GM12865 (cell line): ENCODE data around the gene FLNC.

Experiments
- DNase-seq: peaks from one replicate; pipeline ENCODE4 v3.0.0; 2010; ENCODE audit warnings: low read depth
- H3K4me3 ChIP-seq: 2 replicates; pipeline ENCODE4 v1.5.1; 2011; ENCODE audit warnings: mild to moderate bottlenecking, low read depth, low read length, control low read depth
- CTCF ChIP-seq: IDR thresholded peaks from 2 replicates; pipeline ENCODE4 v1.5.1; 2011; ENCODE audit warnings: low read length, control low read depth, low read depth, inconsistent platforms; ENCODE audit not compliant: insufficient read depth; ENCODE audit errors: missing control alignments

Gene FLNC

GRCh38 chr7:128831178-128831993 is 1.2 kb downstream of the FLNC start:
- H3K4me3 ChIP-seq: no peak overlapping the region
- DNase-seq: no peak

GRCh38 chr7:128831994-128832879 is 2.0 kb downstream of the FLNC start:
- no peak overlapping the region for H3K4me3 ChIP-seq
- no peak for TF ChIP-seq CTCF
- DNase-seq: no peak

More at GRCh38 chr7:128831178-128831993, 1.2 kb downstream of the FLNC start:
- TF ChIP-seq CTCF: no peak

GRCh38 chr7:128832880-128833147 is 2.6 kb downstream of the FLNC start:
- no peak for TF ChIP-seq CTCF
- no peak overlapping the region for H3K4me3 ChIP-seq
- DNase-seq: no peak

GRCh38 chr7:128833148-128833945 is 3.1 kb downstream of the FLNC start:
- TF ChIP-seq CTCF: no peak
- DNase-seq: no peak
- no peak overlapping the region for H3K4me3 ChIP-seq

- TF ChIP-seq CTCF: no peak
- DNase-seq: no peak
- H3K4me3 ChIP-seq: no peak overlapping the region
Measured at GRCh38 chr7:128833946-128834325, 3.7 kb downstream of the FLNC start.

GRCh38 chr7:128835231-128835751 is 5.1 kb downstream of the FLNC start:
- no peak for TF ChIP-seq CTCF
- no peak overlapping the region for H3K4me3 ChIP-seq
- DNase-seq: no peak
